GM19035 (cell line): ENCODE measurements around the gene BCL2A1.
"Not testable (repeated sequence)": the region's sequence is repeated elsewhere in the genome, so short reads cannot be mapped to it uniquely, and the experiment has no call there.

Source experiments
- ATAC-seq: cut with Tn5 transposase; IDR thresholded peaks from one replicate; pipeline ENCODE4 v1.9.1; 2021; ENCODE audit not compliant: unreplicated experiment

The BCL2A1 gene

DNA sequence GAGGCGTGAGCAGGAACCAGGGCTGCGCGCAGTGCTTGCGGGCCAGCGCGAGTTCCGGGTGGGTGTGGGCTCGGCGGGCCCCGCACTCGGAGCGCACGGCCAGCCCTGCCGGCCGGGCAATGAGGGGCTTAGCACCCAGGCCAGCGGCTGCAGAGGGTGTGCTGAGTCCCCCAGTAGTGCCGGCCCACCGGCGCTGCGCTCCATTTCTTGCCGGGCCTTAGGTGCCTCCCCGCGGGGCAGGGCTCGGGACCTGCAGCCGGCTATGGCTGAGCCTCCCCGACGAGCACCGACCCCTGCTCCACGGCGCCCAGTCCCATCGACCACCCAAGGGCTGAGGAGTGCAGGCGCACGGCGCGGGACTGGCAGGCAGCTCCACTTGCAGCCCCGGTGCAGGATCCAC, 44.9 kb downstream of the BCL2A1 start:
- not testable (repeated sequence) for ATAC-seq

DNA sequence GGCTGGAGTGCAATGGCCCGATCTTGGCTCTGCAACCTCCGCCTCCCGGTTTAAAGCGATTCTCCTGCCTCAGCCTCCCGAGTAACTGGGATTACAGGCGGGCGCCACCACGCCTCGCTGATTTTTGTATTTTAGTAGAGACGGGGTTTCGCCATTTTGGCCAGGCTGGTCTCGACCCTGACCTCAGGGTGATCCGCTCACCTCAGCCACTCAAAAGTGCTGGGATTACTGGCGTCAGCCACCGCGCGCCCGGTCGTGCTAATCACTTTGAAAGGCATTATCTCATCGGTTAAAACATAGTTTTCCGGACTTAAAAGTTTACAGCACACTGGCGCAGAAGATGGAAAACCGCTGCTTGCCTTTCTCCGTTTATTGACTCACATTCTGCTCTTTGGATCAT, 46.6 kb downstream of the BCL2A1 start:
- ATAC-seq: no peak

GRCh38 chr15:79923515-79924169, 47.4 kb downstream of the BCL2A1 start:
- peak; percentile 95 for ATAC-seq

GRCh38 chr15:79923079-79923514, 47.9 kb downstream of the BCL2A1 start:
- ATAC-seq: peak; percentile 52

DNA sequence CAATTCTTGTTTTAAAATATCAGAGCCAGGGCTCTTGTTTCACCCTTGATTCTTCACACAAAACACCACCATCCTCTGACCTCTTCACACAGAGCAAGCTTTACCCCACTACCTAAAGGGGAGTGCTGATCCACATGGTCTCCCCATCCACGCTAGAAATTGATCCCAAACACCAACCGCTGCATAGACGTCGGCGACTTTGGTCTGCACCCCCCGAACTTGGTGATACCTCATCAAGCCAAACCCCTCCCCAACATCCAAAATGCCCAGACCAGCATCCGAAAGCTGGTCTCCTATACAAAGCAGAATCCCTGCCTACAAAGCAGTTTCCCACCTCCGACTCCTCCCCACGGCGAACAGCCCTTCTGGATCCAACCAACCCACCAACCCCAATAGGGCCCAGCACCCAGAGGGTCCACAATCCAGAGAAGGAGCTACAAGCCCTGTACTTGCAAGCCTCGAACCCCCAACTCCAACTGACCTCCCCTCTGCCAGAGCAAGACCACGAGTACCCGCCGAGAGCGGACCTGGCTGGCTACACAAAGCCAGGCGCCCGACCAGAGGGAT, 48.4 kb downstream of the BCL2A1 start:
- no peak for ATAC-seq

DNA sequence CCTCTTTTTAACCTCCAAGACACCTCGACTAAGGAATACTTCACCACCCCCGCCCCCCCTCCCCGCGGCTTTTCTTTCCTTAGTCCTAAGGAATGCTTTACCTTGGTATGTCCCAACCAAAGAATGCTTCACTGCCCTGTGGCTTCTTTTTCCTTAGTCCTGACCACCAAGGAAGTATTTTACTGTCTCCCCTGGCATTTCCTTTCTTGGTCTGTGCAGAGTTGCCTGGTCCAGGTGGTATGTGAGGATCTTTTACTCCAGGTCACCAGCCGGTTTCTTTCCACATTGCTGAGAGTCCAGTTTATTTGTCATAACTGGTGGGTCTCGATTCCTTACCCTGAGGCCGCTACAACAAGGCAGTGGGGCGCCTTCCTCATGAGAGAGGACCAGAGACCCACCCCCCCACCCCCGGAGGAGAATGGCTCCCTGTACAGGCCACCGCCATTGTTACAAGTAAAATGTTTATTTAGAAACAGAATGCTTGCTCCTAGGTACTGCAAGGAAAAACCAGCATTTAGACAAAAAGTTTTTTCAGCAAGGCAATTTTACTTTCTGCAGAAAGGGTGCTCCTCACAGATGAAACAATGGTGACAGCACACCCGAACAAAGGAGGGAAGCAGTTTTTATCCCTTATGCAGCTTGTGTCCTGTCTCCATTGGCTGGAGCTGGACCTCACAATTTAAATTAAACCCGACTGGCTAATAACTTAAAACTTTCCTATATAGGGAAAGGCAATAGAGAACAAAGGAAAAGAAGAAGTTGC, 51.1 kb downstream of the BCL2A1 start:
- no peak for ATAC-seq

DNA sequence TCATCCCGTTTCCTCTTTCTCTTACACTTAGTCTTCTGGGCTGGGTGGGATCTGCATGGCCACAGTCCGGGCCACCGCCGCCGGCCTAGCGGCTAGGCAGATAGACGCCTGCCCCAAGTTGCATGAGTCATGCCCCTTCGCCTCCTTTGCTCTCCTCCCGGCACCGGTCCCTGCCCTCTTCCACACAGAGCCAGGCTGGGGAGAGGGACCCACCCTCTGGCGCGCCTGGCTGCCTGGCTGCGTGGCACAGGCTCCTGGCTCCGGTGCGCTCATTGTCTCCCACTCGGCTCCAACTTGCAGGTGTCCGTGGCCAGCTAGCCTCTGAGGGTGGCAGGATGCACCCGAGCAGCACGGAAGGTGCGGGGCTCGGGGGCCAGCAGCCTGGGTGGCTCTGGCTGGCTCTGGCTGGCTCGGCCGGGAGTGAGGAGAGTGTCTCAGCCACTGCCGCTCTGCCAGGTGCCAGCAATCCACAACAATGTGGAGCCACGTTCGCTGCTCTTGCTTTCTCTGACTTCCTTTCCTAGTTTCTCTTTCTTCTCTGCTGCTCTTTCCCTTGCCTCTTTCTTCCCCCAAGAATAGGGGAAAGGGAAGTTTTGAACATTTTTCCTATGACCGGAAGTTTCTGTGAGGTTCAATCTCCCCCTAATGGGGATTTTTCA, 51.8 kb downstream of the BCL2A1 start:
- ATAC-seq: no peak

GRCh38 chr15:79918278-79918677, 52.7 kb downstream of the BCL2A1 start:
- ATAC-seq: no peak

GRCh38 chr15:79916502-79917132, 54.4 kb downstream of the BCL2A1 start:
- ATAC-seq: no peak

- not testable (repeated sequence) for ATAC-seq
Measured at GRCh38 chr15:79915776-79916501, 55.1 kb downstream of the BCL2A1 start.

- ATAC-seq: no peak
Measured at GRCh38 chr15:79914728-79915127, 56.3 kb downstream of the BCL2A1 start.
